Neural progenitor cell (in vitro differentiated cells): Measurements from ENCODE around the gene KLB. TPM values are rescaled to one million over a fixed set of nuclear protein-coding genes. Genes with fewer than 3 reads are reported as not detected.
A peak's percentile ranks its signal among the peaks of the same experiment; 100 is the strongest.

ENCODE experiments used
- DNase-seq: peaks from one replicate; pipeline ENCODE4 v3.0.0-alpha.2; 2016; ENCODE audit warnings: low spot score
- H2AFZ ChIP-seq: fragments of 200-600 bp; sonication (generic); replicated peaks from 2 replicates; pipeline ENCODE4 v1.6.1; 2016; ENCODE audit warnings: antibody characterized with exemption
- H3F3A ChIP-seq: fragments of 200-600 bp; sonication (generic); 2 replicates; pipeline ENCODE4 v1.6.1; 2016; ENCODE audit warnings: antibody characterized with exemption, low read depth
- H3K27ac ChIP-seq: fragments of 200-600 bp; sonication (generic); 2 replicates; pipeline ENCODE4 v1.5.1; 2016; ENCODE audit warnings: mild to moderate bottlenecking
- H3K27me3 ChIP-seq: fragments of 200-600 bp; sonication (generic); 2 replicates; pipeline ENCODE4 v1.6.1; 2016; ENCODE audit warnings: mild to moderate bottlenecking, moderate library complexity
- H3K36me3 ChIP-seq: fragments of 200-600 bp; sonication (generic); 2 replicates; pipeline ENCODE4 v1.5.1; 2016
- H3K4me1 ChIP-seq: fragments of 200-600 bp; sonication (generic); 2 replicates; pipeline ENCODE4 v1.6.1; 2016; ENCODE audit warnings: mixed run types
- H3K4me2 ChIP-seq: fragments of 200-600 bp; sonication (generic); 2 replicates; pipeline ENCODE4 v1.6.1; 2016
- H3K4me3 ChIP-seq: fragments of 200-600 bp; sonication (generic); 2 replicates; pipeline ENCODE4 v1.5.1; 2016
- H3K79me2 ChIP-seq: fragments of 200-600 bp; sonication (generic); 2 replicates; pipeline ENCODE4 v1.6.1; 2016; ENCODE audit warnings: low read depth
- H3K9ac ChIP-seq: fragments of 200-600 bp; sonication (generic); 2 replicates; pipeline ENCODE4 v1.6.1; 2016
- H3K9me3 ChIP-seq: fragments of 200-600 bp; sonication (generic); 2 replicates; pipeline ENCODE4 v1.5.1; 2016; ENCODE audit warnings: low read depth
- H4K20me1 ChIP-seq: fragments of 200-600 bp; sonication (generic); 2 replicates; pipeline ENCODE4 v1.6.1; 2016; ENCODE audit warnings: low read depth
- H3K27ac Mint-ChIP-seq: 3 replicates; pipeline ENCODE4 v1.8.0; 2021; ENCODE audit warnings: mixed read lengths
- H3K27me3 Mint-ChIP-seq: 2 replicates; pipeline ENCODE4 v1.8.0; 2022; ENCODE audit warnings: low read depth, mild to moderate bottlenecking, inconsistent platforms, moderate library complexity, mixed read lengths; ENCODE audit not compliant: insufficient read depth
- H3K36me3 Mint-ChIP-seq: 3 replicates; pipeline ENCODE4 v1.8.0; 2021; ENCODE audit warnings: mixed read lengths
- H3K4me1 Mint-ChIP-seq: 3 replicates; pipeline ENCODE4 v1.8.0; 2021; ENCODE audit warnings: mixed read lengths
- H3K4me3 Mint-ChIP-seq: 3 replicates; pipeline ENCODE4 v1.8.0; 2021; ENCODE audit warnings: mild to moderate bottlenecking, moderate library complexity, mixed read lengths
- H3K9me3 Mint-ChIP-seq: 3 replicates; pipeline ENCODE4 v1.8.0; 2020; ENCODE audit warnings: mixed read lengths
- CTCF ChIP-seq: fragments of 200-600 bp; sonication (generic); IDR thresholded peaks from 2 replicates; pipeline ENCODE4 v1.5.1; 2017; ENCODE audit warnings: antibody characterized with exemption, mild to moderate bottlenecking
- EZH2 ChIP-seq: fragments of 200-600 bp; sonication (generic); IDR thresholded peaks from 2 replicates; pipeline ENCODE4 v1.6.1; 2017; ENCODE audit warnings: antibody characterized with exemption, mild to moderate bottlenecking, moderate library complexity
- EZH2phosphoT487 ChIP-seq: fragments of 200-600 bp; sonication (generic); IDR thresholded peaks from 2 replicates; pipeline ENCODE4 v1.6.1; 2017; ENCODE audit warnings: antibody characterized with exemption
- total RNA-seq: library from RNA; depleted of rRNA; stranded (reverse); fragments of >200 nt; gene quantifications from 2 replicates; pipeline ENCODE4 v1.2.3, GENCODE V29; 2015; ENCODE audit warnings: low replicate concordance

Gene KLB
- total RNA-seq, 1 donor from 2014 or later, result not detected

GRCh38 chr4:39446842-39447573, 40.3 kb downstream of the KLB start:
- H3K79me2 ChIP-seq, result no peaks in the 10 kb centered on the region
- peak overlapping the region; percentile 43 for H3K4me2 ChIP-seq
- no peak overlapping the region for H3K9ac ChIP-seq
- H3K4me1 ChIP-seq, result no peaks in the 10 kb centered on the region
- Mint-ChIP-seq H3K27ac (no peak overlapping the region), H3K4me3 (no peak overlapping the region), H3K9me3 (no peaks in the 10 kb centered on the region), H3K4me1 (no peaks in the 10 kb centered on the region), H3K36me3 (peaks cover 7% of the 10 kb centered on the region), H3K27me3 (peaks cover 4% of the 10 kb centered on the region)
- peak; percentile 49 for DNase-seq
- no peak overlapping the region for H3K27ac ChIP-seq
- H2AFZ ChIP-seq, result no peak overlapping the region
- H3K27me3 ChIP-seq, result no peaks in the 10 kb centered on the region
- no peaks in the 10 kb centered on the region for H3K9me3 ChIP-seq
- peak overlapping the region; percentile 15 for H3K4me3 ChIP-seq
- TF ChIP-seq EZH2, result no peak
- TF ChIP-seq CTCF, result no peak
- no peak for TF ChIP-seq EZH2phosphoT487
- peaks cover 7% of the 10 kb centered on the region for H4K20me1 ChIP-seq
- peaks cover 5% of the 10 kb centered on the region for H3K36me3 ChIP-seq
- peaks cover 46% of the 10 kb centered on the region for H3F3A ChIP-seq

GRCh38 chr4:39450618-39451017, 43.9 kb downstream of the KLB start:
- H3K27ac Mint-ChIP-seq, result no peak overlapping the region
- no peak for DNase-seq

GRCh38 chr4:39451423-39452023, 44.8 kb downstream of the KLB start:
- no peak overlapping the region for H3K4me3 ChIP-seq
- peaks cover 85% of the 10 kb centered on the region for H3F3A ChIP-seq
- no peaks in the 10 kb centered on the region for H3K9me3 ChIP-seq
- Mint-ChIP-seq H3K9me3 (no peaks in the 10 kb centered on the region), H3K4me3 (no peak overlapping the region), H3K4me1 (peaks cover under 1% of the 10 kb centered on the region), H3K27me3 (peaks cover 2% of the 10 kb centered on the region), H3K27ac (no peak overlapping the region), H3K36me3 (peaks cover 31% of the 10 kb centered on the region)
- no peak for DNase-seq
- peaks cover 39% of the 10 kb centered on the region for H3K36me3 ChIP-seq
- H2AFZ ChIP-seq, result no peak overlapping the region
- peaks cover 30% of the 10 kb centered on the region for H3K79me2 ChIP-seq
- no peak overlapping the region for H3K9ac ChIP-seq
- TF ChIP-seq EZH2 (no peak), EZH2phosphoT487 (no peak), CTCF (no peak)
- no peak overlapping the region for H3K27ac ChIP-seq
- no peaks in the 10 kb centered on the region for H3K27me3 ChIP-seq
- H3K4me1 ChIP-seq, result peaks cover 6% of the 10 kb centered on the region
- peaks cover 49% of the 10 kb centered on the region for H4K20me1 ChIP-seq
- H3K4me2 ChIP-seq, result no peak overlapping the region

More at GRCh38 chr4:39450618-39451017, 43.9 kb downstream of the KLB start:
- H3K4me3 ChIP-seq, result no peak overlapping the region
- H3K79me2 ChIP-seq, result peaks cover 21% of the 10 kb centered on the region
- Mint-ChIP-seq H3K27me3 (peaks cover 4% of the 10 kb centered on the region), H3K36me3 (peaks cover 30% of the 10 kb centered on the region), H3K4me1 (no peaks in the 10 kb centered on the region), H3K9me3 (no peaks in the 10 kb centered on the region), H3K4me3 (no peak overlapping the region)
- H3K27me3 ChIP-seq, result no peaks in the 10 kb centered on the region
- peaks cover 40% of the 10 kb centered on the region for H4K20me1 ChIP-seq
- peaks cover 31% of the 10 kb centered on the region for H3K36me3 ChIP-seq
- H3F3A ChIP-seq, result peaks cover 82% of the 10 kb centered on the region
- H3K4me2 ChIP-seq, result no peak overlapping the region
- H3K4me1 ChIP-seq, result no peaks in the 10 kb centered on the region
- H3K9me3 ChIP-seq, result no peaks in the 10 kb centered on the region
- no peak overlapping the region for H2AFZ ChIP-seq
- H3K9ac ChIP-seq, result no peak overlapping the region
- peak overlapping the region; percentile 27 for H3K27ac ChIP-seq
- TF ChIP-seq EZH2 (no peak), CTCF (no peak), EZH2phosphoT487 (no peak)
